Mammary epithelial cell (primary cell): ENCODE measurements around the gene MAML1.

Experiments used
- EZH2 ChIP-seq: IDR thresholded peaks from 2 replicates; pipeline ENCODE4 v1.6.1; 2012; ENCODE audit warnings: low read length, inconsistent platforms, borderline replicate concordance
- TF ChIP-seq, protein P1 (sequence below), 2 donors: IDR thresholded peaks in 1 of 2; conservative IDR thresholded peaks in 1 of 2; 2 replicates each; pipeline ENCODE4 v1.5.1; 2011 to 2012; ENCODE audit warnings: inconsistent platforms in 2 of 2, low read length in 2 of 2, mild to moderate bottlenecking in 2 of 2, control low read depth in 1 of 2, low read depth in 1 of 2; ENCODE audit not compliant: insufficient read depth in 1 of 2; ENCODE audit errors: extremely low read depth in 1 of 2

DNA sequence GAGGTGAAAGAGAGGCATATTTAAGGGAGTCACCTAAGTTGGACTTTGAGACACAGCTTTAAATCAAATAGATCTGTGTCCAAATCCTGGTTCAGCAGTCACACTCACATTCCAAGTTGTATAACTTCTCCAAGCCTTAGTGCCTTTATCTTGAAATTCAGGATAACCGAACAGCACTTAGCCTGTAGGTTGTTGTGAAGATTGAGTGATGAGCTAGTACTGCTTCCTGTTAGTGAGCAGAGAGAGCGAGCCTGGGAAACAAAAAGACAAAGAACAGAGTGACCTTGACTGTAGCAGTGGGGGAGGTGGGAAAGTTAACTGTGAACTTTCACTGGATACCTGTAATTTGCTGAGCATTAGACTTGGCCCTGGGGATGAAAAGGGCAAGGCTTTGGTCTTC lies 22.4 kb downstream of the MAML1 start:
- no peak for TF ChIP-seq EZH2
- TF ChIP-seq, protein P1, sequence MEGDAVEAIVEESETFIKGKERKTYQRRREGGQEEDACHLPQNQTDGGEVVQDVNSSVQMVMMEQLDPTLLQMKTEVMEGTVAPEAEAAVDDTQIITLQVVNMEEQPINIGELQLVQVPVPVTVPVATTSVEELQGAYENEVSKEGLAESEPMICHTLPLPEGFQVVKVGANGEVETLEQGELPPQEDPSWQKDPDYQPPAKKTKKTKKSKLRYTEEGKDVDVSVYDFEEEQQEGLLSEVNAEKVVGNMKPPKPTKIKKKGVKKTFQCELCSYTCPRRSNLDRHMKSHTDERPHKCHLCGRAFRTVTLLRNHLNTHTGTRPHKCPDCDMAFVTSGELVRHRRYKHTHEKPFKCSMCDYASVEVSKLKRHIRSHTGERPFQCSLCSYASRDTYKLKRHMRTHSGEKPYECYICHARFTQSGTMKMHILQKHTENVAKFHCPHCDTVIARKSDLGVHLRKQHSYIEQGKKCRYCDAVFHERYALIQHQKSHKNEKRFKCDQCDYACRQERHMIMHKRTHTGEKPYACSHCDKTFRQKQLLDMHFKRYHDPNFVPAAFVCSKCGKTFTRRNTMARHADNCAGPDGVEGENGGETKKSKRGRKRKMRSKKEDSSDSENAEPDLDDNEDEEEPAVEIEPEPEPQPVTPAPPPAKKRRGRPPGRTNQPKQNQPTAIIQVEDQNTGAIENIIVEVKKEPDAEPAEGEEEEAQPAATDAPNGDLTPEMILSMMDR (conservative IDR thresholded peaks at IDR 0.05 in 1 of 2, IDR thresholded peaks at IDR 0.05 in 1 of 2; ENCODE audit: extremely low read depth in 1 of 2, insufficient read depth in 1 of 2, low read depth in 1 of 2, low read length in 2 of 2) = no peak
